ENCODE results near the gene ADAMTS10.

GRCh38 chr19:8638078-8638619, 27.6 kb upstream of the ADAMTS10 start:
- TF ChIP-seq, protein P1, sequence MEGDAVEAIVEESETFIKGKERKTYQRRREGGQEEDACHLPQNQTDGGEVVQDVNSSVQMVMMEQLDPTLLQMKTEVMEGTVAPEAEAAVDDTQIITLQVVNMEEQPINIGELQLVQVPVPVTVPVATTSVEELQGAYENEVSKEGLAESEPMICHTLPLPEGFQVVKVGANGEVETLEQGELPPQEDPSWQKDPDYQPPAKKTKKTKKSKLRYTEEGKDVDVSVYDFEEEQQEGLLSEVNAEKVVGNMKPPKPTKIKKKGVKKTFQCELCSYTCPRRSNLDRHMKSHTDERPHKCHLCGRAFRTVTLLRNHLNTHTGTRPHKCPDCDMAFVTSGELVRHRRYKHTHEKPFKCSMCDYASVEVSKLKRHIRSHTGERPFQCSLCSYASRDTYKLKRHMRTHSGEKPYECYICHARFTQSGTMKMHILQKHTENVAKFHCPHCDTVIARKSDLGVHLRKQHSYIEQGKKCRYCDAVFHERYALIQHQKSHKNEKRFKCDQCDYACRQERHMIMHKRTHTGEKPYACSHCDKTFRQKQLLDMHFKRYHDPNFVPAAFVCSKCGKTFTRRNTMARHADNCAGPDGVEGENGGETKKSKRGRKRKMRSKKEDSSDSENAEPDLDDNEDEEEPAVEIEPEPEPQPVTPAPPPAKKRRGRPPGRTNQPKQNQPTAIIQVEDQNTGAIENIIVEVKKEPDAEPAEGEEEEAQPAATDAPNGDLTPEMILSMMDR (IDR thresholded peaks at IDR 0.05; ENCODE audit: borderline replicate concordance, extremely low read depth, low read length, poor library complexity, severe bottlenecking), result no peak
- TF ChIP-seq EZH2 (IDR thresholded peaks at IDR 0.05; ENCODE audit: borderline replicate concordance, low read depth, low read length, severe bottlenecking), result no peak

Measured in DND-41 (cell line).